Cerebellar nuclear complex (tissue), 1 donor: ENCODE results near the gene EVL.

ENCODE experiments used
- DNase-seq, 2 experiments: peaks; one replicate each; lab custom pipeline; 2025; lab: John Stamatoyannopoulos, UW

EVL gene

GRCh38 chr14:100108840-100109593 is 43.8 kb downstream of the EVL start:
- DNase-seq: no peak

GRCh38 chr14:100109594-100109955 is 44.4 kb downstream of the EVL start:
- no peak for DNase-seq

- no peak for DNase-seq
These were observed 45.6 kb downstream of the EVL start for GRCh38 chr14:100110816-100111215.

GRCh38 chr14:100111931-100112704 is 46.9 kb downstream of the EVL start:
- DNase-seq: no peak

- DNase-seq: no peak
These were observed 49.0 kb downstream of the EVL start for GRCh38 chr14:100114109-100114765.

- no peak for DNase-seq
These were observed 50.0 kb downstream of the EVL start for GRCh38 chr14:100115236-100115635.

- DNase-seq: peak; percentile 79 to 81
These were observed 50.5 kb downstream of the EVL start for GRCh38 chr14:100115726-100116125.

- peak; percentile 81 to 91 for DNase-seq
These were observed 50.9 kb downstream of the EVL start for GRCh38 chr14:100116134-100116533.

- DNase-seq: no peak
These were observed 51.8 kb downstream of the EVL start for GRCh38 chr14:100117026-100117425.

GRCh38 chr14:100117633-100118395 is 52.6 kb downstream of the EVL start:
- no peak for DNase-seq

- no peak for DNase-seq
These were observed 53.3 kb downstream of the EVL start for GRCh38 chr14:100118396-100119011.

- DNase-seq: no peak
These were observed 54.0 kb downstream of the EVL start for GRCh38 chr14:100119251-100119650.

- peak; percentile 28 to 49 for DNase-seq
These were observed 55.5 kb downstream of the EVL start for GRCh38 chr14:100120522-100121269.

- DNase-seq: no peak
These were observed 56.6 kb downstream of the EVL start for GRCh38 chr14:100121643-100122480.

GRCh38 chr14:100122481-100123223 is 57.4 kb downstream of the EVL start:
- no peak for DNase-seq

GRCh38 chr14:100123618-100124017 is 58.4 kb downstream of the EVL start:
- DNase-seq: no peak

GRCh38 chr14:100124551-100125088 is 59.4 kb downstream of the EVL start:
- DNase-seq: no peak

GRCh38 chr14:100126401-100126800 is 61.2 kb downstream of the EVL start:
- DNase-seq: no peak

- DNase-seq: no peak
These were observed 62.7 kb downstream of the EVL start for GRCh38 chr14:100127853-100128455.
